H1 (cell line): ENCODE measurements around the gene RAB9B. TPM values are rescaled to one million over a fixed set of nuclear protein-coding genes. Genes with fewer than 3 reads are reported as not detected.

Experiments
- CTCF ChIA-PET: fragments of 300-600 bp; sonication (Branson Sonifier 250); formaldehyde crosslinking; loops from one replicate; lab custom pipeline; 2021; ENCODE audit not compliant: partially characterized antibody; lab: Charles Lee
- POLR2A ChIA-PET: fragments of 300-600 bp; sonication (Branson Sonifier 250); formaldehyde crosslinking; loops from one replicate; lab custom pipeline; 2021; ENCODE audit warnings: inconsistent platforms; ENCODE audit not compliant: partially characterized antibody; lab: Charles Lee
- DNase-seq, 2 experiments: peaks; one replicate each; pipeline versions ENCODE4 v3.0.0 to v3.0.0-alpha.2; 2010 to 2022; ENCODE audit warnings: low spot score in 2 of 2, low read depth in 1 of 2, mixed read lengths in 1 of 2
- FAIRE-seq: peaks from 2 replicates; lab custom pipeline; 2011; peaks lifted over from hg19 to GRCh38; lab: Jason Lieb, UNC
- H2AFZ ChIP-seq: 2 replicates; pipeline ENCODE4 v1.8.1; 2012; ENCODE audit warnings: low read length, inconsistent platforms
- H2AK5ac ChIP-seq: 2 replicates; pipeline ENCODE4 v1.6.1; 2013; ENCODE audit warnings: low read depth, low read length
- H2BK120ac ChIP-seq: replicated peaks from 2 replicates; pipeline ENCODE3; 2013; ENCODE audit warnings: low read depth, low read length, inconsistent platforms
- H2BK12ac ChIP-seq: 2 replicates; pipeline ENCODE4 v1.6.1; 2013; ENCODE audit warnings: low read depth, low read length
- H2BK15ac ChIP-seq: 2 replicates; pipeline ENCODE4 v1.6.1; 2013; ENCODE audit warnings: low read length
- H2BK20ac ChIP-seq: 2 replicates; pipeline ENCODE4 v1.6.1; 2013; ENCODE audit warnings: low read length
- H2BK5ac ChIP-seq: 2 replicates; pipeline ENCODE4 v1.6.1; 2013; ENCODE audit warnings: low read depth, low read length
- H3K14ac ChIP-seq: 2 replicates; pipeline ENCODE4 v1.6.1; 2013; ENCODE audit warnings: inconsistent platforms; ENCODE audit not compliant: insufficient read length
- H3K18ac ChIP-seq: 2 replicates; pipeline ENCODE4 v1.6.1; 2013; ENCODE audit warnings: low read length; ENCODE audit errors: extremely low read depth
- H3K23ac ChIP-seq: 2 replicates; pipeline ENCODE4 v1.6.1; 2013; ENCODE audit warnings: inconsistent platforms; ENCODE audit not compliant: insufficient read length
- H3K23me2 ChIP-seq: 2 replicates; pipeline ENCODE4 v1.6.1; 2013; ENCODE audit warnings: low read depth, low read length
- H3K27ac ChIP-seq: 2 replicates; pipeline ENCODE4 v1.6.1; 2011; ENCODE audit warnings: low read depth, low read length, inconsistent platforms
- H3K27me3 ChIP-seq, 4 experiments: replicated peaks in 1 of 4; 1 replicate in 1 of 4; 2 replicates in 3 of 4; pipeline versions ENCODE4 v1.6.1 to v1.8.1; 2011 to 2013; ENCODE audit warnings: low read length in 3 of 4, mild to moderate bottlenecking in 3 of 4, inconsistent platforms in 2 of 4, mixed read lengths in 2 of 4, moderate library complexity in 1 of 4; ENCODE audit not compliant: control insufficient read depth in 3 of 4, insufficient read depth in 3 of 4; ENCODE audit errors: extremely low read depth in 1 of 4
- H3K36me3 ChIP-seq, 4 experiments: 2 replicates each; pipeline versions ENCODE4 v1.6.1 to v1.8.1; 2011 to 2013; ENCODE audit warnings: mild to moderate bottlenecking in 4 of 4, low read length in 3 of 4, moderate library complexity in 2 of 4, control low read depth in 1 of 4, inconsistent platforms in 1 of 4; ENCODE audit not compliant: insufficient read depth in 4 of 4, control insufficient read depth in 2 of 4
- H3K4ac ChIP-seq: replicated peaks from 2 replicates; pipeline ENCODE3; 2013; ENCODE audit warnings: low read length, low read depth, mixed read lengths, inconsistent platforms; ENCODE audit not compliant: insufficient read length
- H3K4me1 ChIP-seq, 4 experiments: replicated peaks in 1 of 4; 1 replicate in 1 of 4; 2 replicates in 3 of 4; pipeline versions ENCODE4 v1.6.1 to v1.8.1; 2011 to 2013; ENCODE audit warnings: low read length in 3 of 4, inconsistent platforms in 2 of 4, mixed read lengths in 1 of 4; ENCODE audit not compliant: insufficient read depth in 4 of 4, control insufficient read depth in 3 of 4
- H3K4me2 ChIP-seq, 2 experiments: 2 replicates each; pipeline versions ENCODE4 v1.6.1 to v1.8.1; 2011 to 2013; ENCODE audit warnings: low read depth in 2 of 2, low read length in 2 of 2, control low read depth in 1 of 2, inconsistent platforms in 1 of 2, mild to moderate bottlenecking in 1 of 2; ENCODE audit not compliant: insufficient read depth in 1 of 2
- H3K4me3 ChIP-seq, 4 experiments: fragments of 200-600, 300-600 bp in 1 of 4; sonication (generic), shearing (Covaris generic), sonication (Bioruptor Twin) in 1 of 4; 2 replicates each; pipeline versions ENCODE4 v1.5.1 to v1.8.1; 2011 to 2016; ENCODE audit warnings: low read length in 4 of 4, low read depth in 3 of 4, control low read depth in 2 of 4, inconsistent platforms in 2 of 4, mild to moderate bottlenecking in 2 of 4, mixed read lengths in 1 of 4, moderate library complexity in 1 of 4; ENCODE audit not compliant: insufficient read depth in 2 of 4; ENCODE audit errors: extremely low read depth in 1 of 4
- H3K56ac ChIP-seq: replicated peaks from 2 replicates; pipeline ENCODE3; 2013; ENCODE audit warnings: low read depth, mild to moderate bottlenecking, mixed read lengths, low read length, inconsistent platforms; ENCODE audit not compliant: insufficient read length
- H3K79me1 ChIP-seq: 2 replicates; pipeline ENCODE4 v1.6.1; 2013; ENCODE audit warnings: low read depth, low read length, control low read depth
- H3K79me2 ChIP-seq, 2 experiments: 2 replicates each; pipeline versions ENCODE4 v1.6.1 to v1.8.1; 2012 to 2013; ENCODE audit warnings: low read length in 2 of 2, mild to moderate bottlenecking in 2 of 2, inconsistent platforms in 1 of 2; ENCODE audit not compliant: insufficient read depth in 2 of 2, control insufficient read depth in 1 of 2
- H3K9ac ChIP-seq, 4 experiments: replicated peaks in 1 of 4; 1 replicate in 1 of 4; 2 replicates in 3 of 4; pipeline versions ENCODE4 v1.6.1 to v1.8.1; 2011 to 2013; ENCODE audit warnings: low read depth in 3 of 4, low read length in 3 of 4, control low read depth in 2 of 4, mild to moderate bottlenecking in 2 of 4, moderate library complexity in 2 of 4, inconsistent platforms in 1 of 4; ENCODE audit errors: extremely low read depth in 1 of 4
- H3K9me3 ChIP-seq, 2 experiments: 2 replicates each; pipeline versions ENCODE4 v1.6.1 to v1.8.1; 2012 to 2013; ENCODE audit warnings: mild to moderate bottlenecking in 2 of 2, moderate library complexity in 2 of 2, control low read depth in 1 of 2, inconsistent platforms in 1 of 2, low read depth in 1 of 2, low read length in 1 of 2, mixed read lengths in 1 of 2; ENCODE audit not compliant: insufficient read depth in 2 of 2
- H4K20me1 ChIP-seq, 2 experiments: replicated peaks in 1 of 2; 2 replicates each; pipeline versions ENCODE3 to v1.8.1; 2011 to 2013; ENCODE audit warnings: inconsistent platforms in 2 of 2, low read length in 2 of 2, mild to moderate bottlenecking in 1 of 2; ENCODE audit not compliant: insufficient read depth in 2 of 2, control insufficient read depth in 1 of 2
- H4K5ac ChIP-seq: 2 replicates; pipeline ENCODE4 v1.6.1; 2013; ENCODE audit warnings: low read length, low read depth, mixed read lengths, inconsistent platforms; ENCODE audit not compliant: insufficient read length
- H4K8ac ChIP-seq: 2 replicates; pipeline ENCODE4 v1.8.0; 2013; ENCODE audit warnings: mild to moderate bottlenecking, moderate library complexity, low read length, inconsistent platforms; ENCODE audit not compliant: insufficient read depth; ENCODE audit errors: extremely low read depth
- H4K91ac ChIP-seq: replicated peaks from 2 replicates; pipeline ENCODE3; 2013; ENCODE audit warnings: low read length, mixed read lengths, inconsistent platforms; ENCODE audit not compliant: insufficient read length
- CBX8 ChIP-seq: fragments of 300-800, 300-1000 bp; sonication (generic); IDR thresholded peaks from 2 replicates; pipeline ENCODE4 v1.7.1; 2016; ENCODE audit warnings: low read depth, low read length, borderline replicate concordance
- GTF2F1 ChIP-seq: IDR thresholded peaks from 2 replicates; pipeline ENCODE4 v1.6.1; 2012; ENCODE audit warnings: low read depth, low read length, improper control_type of control experiment, borderline replicate concordance
- NRF1 ChIP-seq: IDR thresholded peaks from 2 replicates; pipeline ENCODE4 v1.6.1; 2011; ENCODE audit warnings: mild to moderate bottlenecking, low read depth, low read length, improper control_type of control experiment
- POLR2A ChIP-seq, 2 experiments: IDR thresholded peaks; 1 replicate in 1 of 2; 2 replicates in 1 of 2; pipeline ENCODE4 v1.6.1; 2011; ENCODE audit warnings: low read depth in 2 of 2, low read length in 2 of 2, mild to moderate bottlenecking in 2 of 2; ENCODE audit errors: control extremely low read depth in 1 of 2
- SUZ12 ChIP-seq: fragments of 200-600 bp; sonication (generic); IDR thresholded peaks from 2 replicates; pipeline ENCODE4 v1.6.1; 2012; ENCODE audit warnings: mild to moderate bottlenecking, inconsistent platforms, low read length, moderate library complexity, mixed read lengths
- USF2 ChIP-seq: IDR thresholded peaks from 2 replicates; pipeline ENCODE4 v1.6.1; 2011; ENCODE audit warnings: low read length, improper control_type of control experiment
- WGBS, 2 experiments: shearing (Covaris generic) in 1 of 2; methylation state at CpG; one replicate each; pipeline versions ENCODE4 v1.1.6 to v1.1.7; 2013 to 2015; ENCODE audit warnings: low lambda C conversion rate in 2 of 2, mixed read lengths in 2 of 2, inconsistent platforms in 1 of 2, low coverage in 1 of 2, missing lambda C conversion rate in 1 of 2; ENCODE audit not compliant: insufficient replicate concordance in 2 of 2, insufficient coverage in 1 of 2, insufficient read length in 1 of 2; ENCODE audit errors: extremely low coverage in 1 of 2, missing lambda C conversion rate in 1 of 2; 5-methylcytosine and 5-hydroxymethylcytosine counted together
- polyA plus RNA-seq, 7 experiments: library from polyadenylated mRNA; depleted of rRNA in 3 of 7; stranded (reverse) in 5 of 7; unstranded in 2 of 7; fragments of >200 nt in 5 of 7; fragments of 200-250 nt in 2 of 7; gene quantifications; 1 replicate in 5 of 7; 2 replicates in 1 of 7; 4 replicates in 1 of 7; pipeline versions ENCODE4 v1.2.1 to v1.2.3, GENCODE V29; 2011 to 2013; ENCODE audit warnings: missing spikeins in 2 of 7, mixed read lengths in 2 of 7
- total RNA-seq: library from RNA; stranded (reverse); fragmentation: NEBNext Ultra II Directional; extraction: Animal tissue kit (Norgen Biotek cat#: 25700); gene quantifications from 2 replicates; pipeline ENCODE4 v1.2.1, GENCODE V29; 2021
- TF ChIP-seq, protein P1 (sequence below), 3 experiments: IDR thresholded peaks; 1 replicate in 2 of 3; 2 replicates in 1 of 3; pipeline versions ENCODE4 v1.5.1 to v1.6.1; 2011; ENCODE audit warnings: low read length in 3 of 3, mild to moderate bottlenecking in 3 of 3, inconsistent platforms in 2 of 3, low read depth in 1 of 3, moderate library complexity in 1 of 3; ENCODE audit not compliant: insufficient read depth in 1 of 3; ENCODE audit errors: control extremely low read depth in 1 of 3

RAB9B gene
- total and polyA plus RNA-seq, 2 of the 8 experiments (the other 6 are each of a cell fraction or from before 2014, with no cell fraction given), result 0.26 to 0.56 TPM

GRCh38 chrX:103776546-103776945 lies 55.5 kb downstream of the RAB9B start, which contains the start of gene PLP1:
Gene PLP1 (plus strand): TSS chrX:103776840. CDS start chrX:103776996, 156 bp downstream.
- Histone ChIP-seq H3K23me2 (no peaks in the 10 kb centered on the region), H3K4me2 (no peak within 1 kb of the TSS), H2BK5ac (no peak within 1 kb of the TSS), H3K27ac (no peak within 1 kb of the TSS), H2BK12ac (no peak within 1 kb of the TSS), H4K5ac (no peak within 1 kb of the TSS), H3K4me1 (no peaks in the 10 kb centered on the region; a peak in 2 of 7 replicates), H3K4me3 (no peak within 1 kb of the TSS), H2AFZ (no peak within 1 kb of the TSS), H4K20me1 (no peaks in the 10 kb centered on the region), H2BK120ac (no peak within 1 kb of the TSS), H2AK5ac (no peak within 1 kb of the TSS), H3K36me3 (peaks cover 0 to 50% (median 14%) of the 10 kb centered on the region in 4 experiments; a peak in 7 of 8 replicates), H3K9me3 (no peaks in the 10 kb centered on the region), H2BK20ac (no peak within 1 kb of the TSS), H3K56ac (no peak within 1 kb of the TSS), H3K27me3 (no peaks in the 10 kb centered on the region), H4K8ac (no peak within 1 kb of the TSS), H3K4ac (no peak within 1 kb of the TSS), H4K91ac (no peak within 1 kb of the TSS), H3K79me2 (no peaks in the 10 kb centered on the region), H2BK15ac (no peak within 1 kb of the TSS), H3K14ac (no peak within 1 kb of the TSS), H3K18ac (no peak within 1 kb of the TSS)
- 100% methylated on average over 1 of the region's 2 CpGs; no CpG with 5 or more reads in 1 of the 2 experiments for WGBS, 2 experiments
- FAIRE-seq (no peak), DNase-seq (no peak)
- CTCF ChIA-PET, result interaction anchor here (1.6 to 4.1 kb wide), 2 partner anchors 36 to 86 kb away, joined by 3 to 18 read pairs; no protein-coding TSS in a partner anchor
- TF ChIP-seq USF2, result no peak
- TF ChIP-seq, protein P1, sequence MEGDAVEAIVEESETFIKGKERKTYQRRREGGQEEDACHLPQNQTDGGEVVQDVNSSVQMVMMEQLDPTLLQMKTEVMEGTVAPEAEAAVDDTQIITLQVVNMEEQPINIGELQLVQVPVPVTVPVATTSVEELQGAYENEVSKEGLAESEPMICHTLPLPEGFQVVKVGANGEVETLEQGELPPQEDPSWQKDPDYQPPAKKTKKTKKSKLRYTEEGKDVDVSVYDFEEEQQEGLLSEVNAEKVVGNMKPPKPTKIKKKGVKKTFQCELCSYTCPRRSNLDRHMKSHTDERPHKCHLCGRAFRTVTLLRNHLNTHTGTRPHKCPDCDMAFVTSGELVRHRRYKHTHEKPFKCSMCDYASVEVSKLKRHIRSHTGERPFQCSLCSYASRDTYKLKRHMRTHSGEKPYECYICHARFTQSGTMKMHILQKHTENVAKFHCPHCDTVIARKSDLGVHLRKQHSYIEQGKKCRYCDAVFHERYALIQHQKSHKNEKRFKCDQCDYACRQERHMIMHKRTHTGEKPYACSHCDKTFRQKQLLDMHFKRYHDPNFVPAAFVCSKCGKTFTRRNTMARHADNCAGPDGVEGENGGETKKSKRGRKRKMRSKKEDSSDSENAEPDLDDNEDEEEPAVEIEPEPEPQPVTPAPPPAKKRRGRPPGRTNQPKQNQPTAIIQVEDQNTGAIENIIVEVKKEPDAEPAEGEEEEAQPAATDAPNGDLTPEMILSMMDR (IDR thresholded peaks at IDR 0.05; ENCODE audit: control extremely low read depth in 1 of 3, insufficient read depth in 1 of 3, low read depth in 1 of 3, low read length in 3 of 3), result no peak
- no peak for TF ChIP-seq GTF2F1
- no peak for TF ChIP-seq CBX8
- no peak for TF ChIP-seq SUZ12
- TF ChIP-seq POLR2A (IDR thresholded peaks at IDR 0.05; ENCODE audit: control extremely low read depth in 1 of 2, low read depth in 2 of 2, low read length in 2 of 2), result no peak
- TF ChIP-seq NRF1, result no peak
- TF ChIP-seq, all 59 proteins: peak for 0
- no peak within 1 kb of the TSS for H3K23ac ChIP-seq
- POLR2A ChIA-PET, result interaction anchor here (0.7 to 2.0 kb wide), 5 partner anchors 9 to 87 kb away, joined by 3 to 5 read pairs (median 4); no protein-coding TSS in a partner anchor
- no peaks in the 10 kb centered on the region; the same call in 1 of the 2 replicates for H3K79me1 ChIP-seq
- no peak within 1 kb of the TSS for H3K9ac ChIP-seq
